GM19372 (cell line): ENCODE results near the gene MRPS26.
"Not testable (repeated sequence)": the region's sequence is repeated elsewhere in the genome, so short reads cannot be mapped to it uniquely, and the experiment has no call there.

Source experiments
- ATAC-seq: cut with Tn5 transposase; IDR thresholded peaks from one replicate; pipeline ENCODE4 v1.9.1; 2021; ENCODE audit warnings: mild to moderate bottlenecking, low read depth, moderate library complexity; ENCODE audit not compliant: unreplicated experiment

The MRPS26 gene

DNA sequence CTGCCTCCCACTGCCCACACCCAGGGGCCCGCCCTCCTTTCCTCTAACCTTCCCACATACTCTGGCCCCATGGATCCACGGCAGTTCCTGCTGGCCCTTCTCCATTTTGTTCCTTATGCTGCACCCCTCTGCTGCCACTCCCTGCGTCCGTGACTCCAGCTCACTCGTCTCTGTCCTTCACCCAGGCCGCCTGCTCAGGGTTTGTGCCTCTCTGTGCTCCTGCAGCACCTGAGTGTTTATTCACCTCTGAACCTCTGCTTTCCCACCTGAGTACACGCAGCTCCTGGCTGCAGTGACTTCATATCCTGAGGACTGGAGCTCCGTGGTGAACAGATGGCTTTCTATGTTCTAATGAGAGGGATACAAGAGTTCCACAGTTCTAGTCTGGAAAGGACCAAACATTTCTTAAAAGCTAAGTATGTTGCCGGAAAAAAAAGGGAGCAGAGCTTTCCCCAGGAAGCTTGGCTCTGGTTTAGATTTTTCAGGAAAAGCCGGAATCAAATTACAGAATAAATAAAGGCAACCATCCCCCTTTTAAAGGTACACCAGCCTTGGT, 3.9 kb upstream of the MRPS26 start:
- no peak for ATAC-seq

DNA sequence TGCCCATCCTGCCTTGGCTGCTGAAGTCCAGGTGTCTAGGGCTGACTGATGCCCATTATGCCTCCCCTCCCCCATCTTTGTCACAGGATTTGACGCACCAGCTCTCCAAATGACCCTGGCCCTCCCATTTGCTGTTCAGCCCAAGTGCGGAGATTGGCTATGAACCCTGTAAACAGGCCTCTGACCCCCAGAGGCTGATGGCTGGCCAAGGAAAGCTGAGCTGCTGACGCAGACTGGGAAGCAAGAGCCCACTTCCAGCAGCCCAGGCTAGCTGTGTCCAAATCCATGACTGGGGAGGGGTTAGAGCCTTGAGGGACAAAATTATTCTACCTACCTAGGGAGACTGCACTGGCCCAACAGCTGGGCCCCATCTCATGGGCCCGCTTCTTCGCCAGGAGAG, 3.2 kb upstream of the MRPS26 start:
- no peak for ATAC-seq

DNA sequence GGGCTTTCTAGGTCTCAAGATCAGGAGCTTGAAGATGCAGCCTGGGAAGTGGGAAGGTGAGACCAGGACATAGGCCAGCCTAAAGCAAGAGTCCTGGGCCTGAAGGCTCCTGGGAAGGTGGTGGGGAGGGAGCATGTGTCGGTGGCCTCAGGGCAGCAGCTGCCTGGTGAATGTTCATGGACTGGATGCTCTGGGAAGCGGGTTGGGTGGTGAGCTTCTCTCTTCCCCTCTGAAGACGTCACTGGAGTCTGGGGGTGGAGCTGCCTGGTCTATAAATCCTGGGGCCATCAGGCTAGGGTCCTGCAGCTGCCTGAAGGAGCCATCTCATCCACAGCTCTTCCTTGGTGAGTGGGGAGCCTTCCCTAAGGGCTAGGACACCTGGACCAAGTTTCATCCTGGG, 2.5 kb upstream of the MRPS26 start, which contains the start of gene GNRH2:
Gene GNRH2 (plus strand): TSS at position 301 of the 400 bp plus-strand sequence. CDS start 793 bp downstream, outside the sequence.
- ATAC-seq = no peak

DNA sequence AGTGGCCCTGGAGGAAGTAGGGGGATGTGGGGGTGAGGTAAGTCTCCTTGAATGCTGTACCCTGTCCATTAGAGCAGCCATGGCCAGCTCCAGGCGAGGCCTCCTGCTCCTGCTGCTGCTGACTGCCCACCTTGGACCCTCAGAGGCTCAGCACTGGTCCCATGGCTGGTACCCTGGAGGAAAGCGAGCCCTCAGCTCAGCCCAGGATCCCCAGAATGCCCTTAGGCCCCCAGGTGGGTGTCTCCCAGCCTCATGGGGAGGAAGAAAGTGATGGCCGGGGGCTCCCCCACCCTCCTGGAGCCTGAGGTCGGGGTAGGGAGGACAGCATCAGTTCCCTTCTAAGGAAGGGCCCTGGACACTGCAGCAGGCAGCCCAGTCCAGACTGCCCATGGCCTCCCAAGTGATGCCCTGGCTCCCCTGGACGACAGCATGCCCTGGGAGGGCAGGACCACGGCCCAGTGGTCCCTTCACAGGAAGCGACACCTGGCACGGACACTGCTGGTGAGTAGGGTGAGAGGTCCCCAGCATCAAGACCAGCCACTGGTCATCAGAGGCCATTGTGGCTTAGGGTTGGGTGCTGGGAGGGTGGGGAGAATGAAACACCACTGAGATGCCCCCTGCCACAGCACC, 1.4 kb upstream of the MRPS26 start:
- no peak for ATAC-seq

DNA sequence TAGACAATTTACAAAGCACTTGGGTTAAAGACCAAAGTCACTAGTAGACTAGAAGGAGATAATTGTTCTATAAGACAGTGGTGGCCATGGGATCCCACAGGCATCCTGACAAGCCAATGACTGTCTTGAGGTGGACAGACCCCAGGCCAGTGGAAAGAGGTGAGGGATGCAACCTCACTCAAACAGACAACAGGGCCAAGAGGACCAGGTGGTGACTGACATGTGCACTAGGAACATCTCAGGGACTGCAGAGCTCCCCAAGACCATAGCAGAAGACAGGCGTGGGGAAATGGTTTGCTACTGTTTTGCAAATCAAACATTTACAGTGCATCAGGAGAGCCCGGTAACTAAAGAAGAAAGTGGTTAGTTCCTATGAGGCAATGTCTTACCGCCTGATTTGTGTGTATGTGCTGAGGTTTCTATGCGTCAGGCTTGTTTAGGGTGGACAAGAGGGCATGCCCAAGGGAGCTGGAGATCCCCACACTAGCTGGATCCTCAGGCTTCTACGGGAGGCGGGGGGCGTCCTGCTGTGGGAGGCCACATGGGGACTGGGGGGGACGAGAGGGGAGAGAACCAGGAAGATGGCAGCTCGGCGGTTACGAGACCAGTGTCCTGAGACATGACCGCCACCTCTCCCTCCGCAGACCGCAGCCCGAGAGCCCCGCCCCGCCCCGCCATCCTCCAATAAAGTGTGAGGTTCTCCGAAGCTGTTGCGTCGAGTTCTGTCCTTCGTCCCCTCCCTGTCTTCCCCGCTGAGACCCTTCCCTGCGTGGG, 623 bp upstream of the MRPS26 start:
- peak; percentile 45 for ATAC-seq

DNA sequence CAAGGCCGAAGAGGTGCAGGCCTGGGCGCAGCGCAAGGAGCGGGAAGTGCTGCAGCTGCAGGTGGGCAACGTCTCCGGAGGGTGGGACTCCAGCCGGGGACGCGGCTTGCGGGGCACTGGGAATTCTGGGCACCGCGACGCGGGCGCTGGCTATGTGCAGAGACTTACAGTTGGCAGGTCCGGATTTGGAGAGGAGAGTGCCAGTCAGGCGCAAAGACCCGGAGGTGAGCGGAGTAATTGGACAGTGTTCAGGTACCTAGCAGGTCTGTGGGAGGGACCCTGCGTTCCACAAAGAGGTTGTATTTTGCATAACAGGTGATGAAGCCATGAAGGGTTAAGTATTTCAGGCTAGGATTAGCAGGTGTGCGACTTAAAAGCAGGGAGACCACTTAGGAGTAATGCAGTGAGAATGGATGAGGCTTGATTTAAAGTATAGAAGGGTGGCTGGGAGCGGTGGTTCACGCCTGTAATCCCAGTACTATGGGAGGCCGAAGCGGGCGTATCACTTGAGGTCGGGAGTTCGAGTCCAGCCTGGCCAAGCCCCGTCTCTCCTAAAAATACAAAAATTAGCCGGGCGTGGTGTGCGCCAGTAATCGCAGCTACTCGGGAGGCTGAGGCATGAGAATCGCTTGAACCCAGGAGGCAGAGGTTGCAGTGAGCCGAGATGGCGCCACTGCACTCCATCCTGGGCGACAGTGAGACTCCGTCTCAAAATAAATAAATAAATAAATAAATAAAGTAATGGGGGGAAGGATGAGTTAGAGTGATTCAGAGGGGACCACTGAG, 1.0 kb downstream of the MRPS26 start:
- no peak for ATAC-seq

DNA sequence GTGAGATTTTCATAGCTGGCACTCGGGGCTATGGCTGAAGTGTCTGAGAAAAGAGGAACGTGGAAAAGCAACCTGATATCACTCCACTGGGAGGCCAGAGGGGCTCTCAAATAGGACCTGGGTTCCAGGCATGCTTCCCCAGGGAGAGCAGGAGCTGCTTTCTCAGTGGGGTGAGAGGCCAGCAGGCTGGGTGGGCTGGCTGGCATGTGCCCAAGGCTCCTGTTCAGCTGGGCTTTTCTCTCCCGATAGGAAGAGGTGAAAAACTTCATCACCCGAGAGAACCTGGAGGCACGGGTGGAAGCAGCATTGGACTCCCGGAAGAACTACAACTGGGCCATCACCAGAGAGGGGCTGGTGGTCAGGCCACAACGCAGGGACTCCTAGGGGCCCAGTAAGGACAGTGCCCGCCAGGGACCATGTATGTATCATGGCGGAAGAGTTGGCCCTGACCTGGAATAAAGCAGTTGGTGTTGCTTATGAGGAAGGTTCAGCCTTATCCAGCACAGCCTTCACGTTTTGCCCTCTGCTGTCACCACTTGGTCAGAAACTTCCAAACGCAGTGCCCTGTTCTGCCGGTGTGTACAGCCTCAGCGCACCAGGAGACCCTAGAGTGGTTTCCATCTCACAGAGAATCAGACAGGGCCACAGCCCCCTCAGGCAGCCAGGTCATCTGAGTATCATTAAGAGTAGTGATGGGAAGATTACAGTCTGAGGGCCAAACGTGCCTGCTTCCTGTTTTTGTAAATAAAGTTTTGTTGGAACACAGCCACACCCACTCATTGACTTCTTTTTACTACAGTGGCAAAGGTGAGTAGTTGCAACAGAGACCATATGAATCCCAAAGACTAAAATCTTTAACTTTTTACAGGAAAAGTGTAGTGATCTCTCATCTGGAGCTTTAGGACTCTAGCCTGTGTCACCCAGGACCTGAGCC, 1.9 kb downstream of the MRPS26 start:
- no peak for ATAC-seq

DNA sequence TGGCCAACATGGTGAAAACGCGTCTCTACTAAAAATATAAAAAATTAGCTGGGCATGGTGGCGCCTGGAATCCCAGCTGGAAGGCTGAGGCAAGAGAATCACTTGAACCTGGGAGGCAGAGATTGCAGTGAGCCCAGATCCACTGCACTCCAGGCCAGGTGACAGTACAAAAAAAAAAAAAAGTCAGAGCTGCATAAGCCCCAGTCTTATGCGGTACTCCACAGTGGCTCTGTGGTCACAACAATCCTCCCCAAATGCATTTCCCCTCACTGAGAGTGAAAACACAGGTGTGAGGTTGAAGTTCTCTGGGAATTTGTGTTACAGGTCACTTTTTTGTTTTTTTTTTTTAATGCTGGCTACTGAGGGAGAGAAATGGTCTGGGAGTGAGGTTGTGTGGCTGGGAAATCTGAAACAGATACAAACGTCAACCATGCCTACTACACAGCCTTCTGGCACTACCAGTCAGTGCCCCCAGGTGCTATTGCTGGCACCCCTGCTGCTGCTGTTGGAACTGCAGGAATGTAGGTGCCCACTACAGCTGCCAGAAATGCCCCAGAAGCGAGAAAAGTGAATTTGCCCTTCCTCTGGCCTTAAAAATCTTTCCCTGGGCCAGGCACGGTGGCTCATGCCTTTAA, 5.7 kb downstream of the MRPS26 start:
- no peak for ATAC-seq

DNA sequence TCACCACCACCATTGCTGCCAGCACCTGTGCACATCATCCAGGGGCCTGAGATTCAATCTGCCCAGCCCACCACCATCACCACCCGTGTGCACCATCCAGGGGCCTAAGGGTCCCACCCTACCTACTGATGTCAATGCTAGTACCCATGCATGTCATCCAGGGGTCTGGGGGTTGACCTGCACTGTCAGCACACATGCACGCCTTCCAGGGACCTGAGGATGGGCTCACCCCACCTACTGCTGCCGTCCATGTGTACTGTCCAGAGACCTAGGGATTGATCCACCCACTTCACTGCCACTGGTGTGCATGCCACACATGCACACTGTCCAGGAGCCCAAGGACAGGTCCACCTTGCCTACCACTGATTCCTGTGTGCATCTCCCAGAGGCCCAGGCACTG, 13.6 kb downstream of the MRPS26 start:
- ATAC-seq = no peak

DNA sequence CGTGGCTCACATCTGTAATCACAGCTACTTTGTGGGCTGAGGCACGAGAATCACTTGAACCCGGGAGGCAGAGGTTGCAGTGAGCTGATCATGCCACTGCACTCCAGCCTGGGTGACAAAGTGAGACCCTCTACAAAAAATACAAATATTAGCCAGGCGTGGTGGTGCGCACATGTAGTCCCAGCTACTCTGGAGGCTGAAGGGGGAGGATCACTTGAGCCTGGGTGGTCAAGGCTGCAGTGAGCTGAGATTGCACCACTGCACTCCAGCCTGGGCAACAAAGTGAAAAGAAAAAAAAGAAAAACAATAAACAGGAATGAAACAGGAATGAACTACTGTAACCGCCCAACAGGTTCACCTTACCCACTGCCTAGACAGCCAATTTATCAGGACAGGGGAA, 18.3 kb downstream of the MRPS26 start:
- ATAC-seq = not testable (repeated sequence)

DNA sequence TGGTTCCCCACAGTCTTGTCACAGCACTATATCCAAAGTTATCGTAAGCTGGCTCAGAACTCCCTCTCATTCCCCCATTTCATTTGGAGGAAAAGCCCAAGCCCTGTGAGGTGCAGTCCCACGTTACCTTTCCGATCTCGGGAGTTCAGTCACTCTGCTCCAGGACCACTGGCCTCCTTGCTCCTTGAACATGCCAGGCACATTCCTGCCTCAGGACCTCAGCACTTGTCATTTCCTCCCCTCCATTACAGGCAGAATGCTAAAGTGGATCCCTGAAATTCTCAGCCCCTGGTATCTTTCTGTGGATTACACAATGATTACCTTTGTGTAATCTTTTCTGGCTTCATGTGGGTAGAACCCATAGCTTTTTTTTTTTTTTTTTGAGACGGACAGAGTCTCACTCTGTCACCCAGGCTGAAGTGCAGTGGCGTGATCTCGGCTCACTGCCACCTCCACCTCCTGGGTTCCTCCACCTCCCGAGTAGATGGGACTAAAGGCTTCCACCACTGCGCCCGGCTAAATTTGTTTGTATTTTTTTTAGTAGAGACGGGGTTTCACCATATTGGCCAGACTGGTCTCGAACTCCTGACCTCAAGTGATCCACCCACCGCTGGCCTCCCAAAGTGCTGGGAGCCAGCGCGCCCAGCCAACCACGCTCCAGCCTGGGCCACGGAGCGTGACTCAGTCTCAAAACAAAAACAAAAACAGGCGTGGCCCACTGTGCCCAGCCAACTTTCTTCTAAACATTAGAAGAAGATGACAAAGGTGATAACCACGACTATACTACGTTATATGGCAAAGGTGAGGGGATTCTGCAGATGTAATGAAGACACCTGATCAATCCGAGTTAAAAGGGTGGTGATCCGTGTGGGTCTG, 21.5 kb downstream of the MRPS26 start:
- no peak for ATAC-seq

DNA sequence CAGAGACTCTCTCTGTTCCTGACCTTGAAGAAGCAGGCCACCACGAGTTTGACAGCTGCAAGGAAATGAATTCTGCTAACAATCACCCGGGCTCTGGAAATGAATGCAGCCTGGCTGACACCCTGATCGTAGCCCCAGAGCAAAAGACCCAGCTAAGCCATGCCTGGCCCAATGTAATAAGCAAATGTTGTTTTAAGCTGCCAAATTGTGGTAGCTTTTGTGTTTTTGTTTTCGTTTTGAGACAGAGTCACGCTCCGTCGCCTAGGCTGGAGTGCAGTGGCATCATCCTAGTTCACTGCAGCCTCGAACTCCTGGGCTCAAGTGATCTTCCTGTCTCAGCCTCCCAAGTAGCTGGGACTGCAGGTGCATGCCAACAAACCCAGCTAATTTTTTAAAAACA, 22.2 kb downstream of the MRPS26 start:
- no peak for ATAC-seq

DNA sequence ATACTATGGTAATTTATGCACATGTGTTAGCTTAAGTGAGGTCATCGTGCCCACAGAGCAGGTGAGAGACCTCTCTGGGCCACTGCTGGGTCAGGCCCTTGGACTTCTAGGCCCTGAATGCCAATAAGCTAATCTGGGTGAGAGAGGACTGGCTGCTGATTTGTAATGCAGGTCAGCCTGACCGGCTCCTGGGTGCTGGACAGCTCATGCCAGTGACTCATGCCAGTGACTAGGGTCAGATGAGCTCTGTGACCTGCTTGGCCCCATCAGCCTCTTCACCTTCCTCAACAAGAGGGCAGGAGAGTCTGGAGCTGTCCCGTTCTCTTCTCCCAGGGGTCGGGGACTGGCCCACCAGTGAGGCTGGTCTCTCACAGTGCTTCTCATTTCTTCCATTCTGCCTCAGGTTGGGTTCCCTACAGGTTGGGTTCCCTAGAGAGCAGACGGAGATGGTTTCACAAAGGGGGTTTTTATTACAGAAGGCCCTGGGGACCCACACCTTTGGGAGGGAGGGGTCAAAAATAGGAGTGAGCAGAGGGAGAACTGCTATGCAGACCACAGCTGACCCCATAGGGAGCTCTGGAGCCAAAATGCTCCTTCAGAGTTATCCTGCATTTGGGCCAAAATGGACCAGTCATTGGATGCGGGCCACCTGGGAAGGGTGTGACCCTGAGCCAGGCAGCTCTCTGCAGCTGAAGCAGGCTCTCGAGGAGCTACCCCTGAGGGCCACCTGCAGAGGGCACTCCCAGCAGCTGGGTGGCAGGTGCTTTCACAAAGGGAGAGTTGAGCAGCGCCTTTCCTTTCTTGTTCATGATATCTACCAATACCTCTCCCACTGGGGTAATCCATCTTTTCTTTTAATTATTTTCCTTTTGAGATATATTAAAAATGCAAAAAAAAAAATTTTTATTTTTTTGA, 23.4 kb downstream of the MRPS26 start:
- no peak for ATAC-seq

DNA sequence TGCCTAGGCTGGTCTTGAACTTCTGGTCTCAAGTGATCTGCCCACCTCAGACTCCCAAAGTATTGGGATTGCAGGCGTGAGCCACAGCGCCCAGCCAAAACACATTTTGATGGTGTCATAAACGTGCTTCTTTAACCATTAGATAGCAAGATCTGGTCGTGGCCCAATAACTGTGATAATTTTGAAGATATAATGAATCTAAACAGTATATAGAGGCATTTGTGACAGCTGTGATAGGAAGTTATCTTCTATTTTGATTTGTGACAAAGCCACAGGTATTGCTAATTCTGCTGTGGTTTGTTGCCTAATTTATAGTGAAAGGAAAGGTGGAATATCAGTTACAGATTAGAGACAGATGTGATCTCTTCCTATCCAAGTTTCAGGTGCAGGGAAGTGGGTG, 24.9 kb downstream of the MRPS26 start:
- ATAC-seq = no peak

DNA sequence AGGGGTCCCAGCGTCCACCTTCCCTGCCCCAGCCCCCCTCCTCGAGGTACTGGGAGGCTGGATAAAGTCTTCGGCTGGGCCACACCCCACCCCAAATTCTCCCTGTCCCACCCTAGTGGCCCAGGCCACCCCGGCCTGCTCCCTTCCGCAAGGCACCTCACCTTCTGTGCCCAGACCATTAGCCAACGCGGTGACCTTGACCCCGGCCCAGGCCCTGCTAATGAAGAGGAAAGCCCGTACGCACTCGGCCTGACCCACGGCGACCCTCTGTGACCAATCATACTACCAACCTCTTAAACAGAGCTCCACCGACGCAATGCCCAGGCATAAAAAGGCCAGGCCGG, 25.4 kb downstream of the MRPS26 start:
- no peak for ATAC-seq

DNA sequence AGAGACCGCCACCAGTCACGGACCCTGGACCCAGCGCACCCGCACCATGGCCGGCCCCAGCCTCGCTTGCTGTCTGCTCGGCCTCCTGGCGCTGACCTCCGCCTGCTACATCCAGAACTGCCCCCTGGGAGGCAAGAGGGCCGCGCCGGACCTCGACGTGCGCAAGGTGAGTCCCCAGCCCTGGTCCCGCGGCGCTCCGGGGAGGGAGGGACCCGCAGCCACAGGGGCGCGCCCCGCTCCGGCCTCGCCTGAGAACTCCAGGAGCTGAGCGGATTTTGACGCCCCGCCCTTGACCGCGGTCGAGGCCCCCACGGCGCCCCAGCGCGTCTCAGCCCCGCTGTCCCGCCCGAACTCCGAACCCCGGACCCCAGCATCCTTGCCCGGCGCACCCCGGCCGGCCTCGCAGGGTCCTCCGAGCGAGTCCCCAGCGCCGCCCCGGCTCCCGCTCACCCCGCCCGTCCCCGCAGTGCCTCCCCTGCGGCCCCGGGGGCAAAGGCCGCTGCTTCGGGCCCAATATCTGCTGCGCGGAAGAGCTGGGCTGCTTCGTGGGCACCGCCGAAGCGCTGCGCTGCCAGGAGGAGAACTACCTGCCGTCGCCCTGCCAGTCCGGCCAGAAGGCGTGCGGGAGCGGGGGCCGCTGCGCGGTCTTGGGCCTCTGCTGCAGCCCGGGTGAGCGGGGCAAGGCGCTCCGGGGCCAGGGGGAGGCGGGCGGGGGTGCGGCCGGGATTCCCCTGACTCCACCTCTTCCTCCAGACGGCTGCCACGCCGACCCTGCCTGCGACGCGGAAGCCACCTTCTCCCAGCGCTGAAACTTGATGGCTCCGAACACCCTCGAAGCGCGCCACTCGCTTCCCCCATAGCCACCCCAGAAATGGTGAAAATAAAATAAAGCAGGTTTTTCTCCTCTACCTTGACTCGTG, 26.0 kb downstream of the MRPS26 start, which contains the start of gene OXT:
Gene OXT (plus strand): TSS at position 11 of the 920 bp plus-strand sequence. CDS start 36 bp downstream, at position 47.
- no peak for ATAC-seq
